Esophagus muscularis mucosa (tissue), 4 donors: Measurements from ENCODE around the gene ENTPD8. TPM values are rescaled to one million over a fixed set of nuclear protein-coding genes. Genes with fewer than 3 reads are reported as not detected.
"Not testable (repeated sequence)": the region's sequence is repeated elsewhere in the genome, so short reads cannot be mapped to it uniquely, and the experiment has no call there.

ENCODE experiments used
- DNase-seq: peaks from one replicate; pipeline ENCODE4 v3.0.0-alpha.2; 2017; ENCODE audit errors: extremely low spot score
- H3K27ac ChIP-seq, 4 donors: fragments of 200-600 bp; sonication (generic); replicated peaks in 1 of 4; 1 replicate in 3 of 4; 2 replicates in 1 of 4; pipeline ENCODE4 v1.5.1; 2016 to 2019; ENCODE audit warnings: mild to moderate bottlenecking in 1 of 4
- H3K27me3 ChIP-seq, 4 donors: fragments of 200-600 bp; sonication (generic); one replicate each; pipeline versions ENCODE4 v1.5.1 to v1.6.0; 2016 to 2019
- H3K36me3 ChIP-seq, 4 donors: fragments of 200-600 bp; sonication (generic); one replicate each; pipeline ENCODE4 v1.5.1; 2016 to 2019
- H3K4me1 ChIP-seq, 4 donors: fragments of 200-600 bp; sonication (generic); one replicate each; pipeline ENCODE4 v1.5.1; 2016 to 2019
- H3K4me3 ChIP-seq, 4 donors: fragments of 200-600 bp; sonication (generic); 1 replicate in 2 of 4; 2 replicates in 2 of 4; pipeline ENCODE4 v1.5.1; 2016 to 2019; ENCODE audit warnings: mild to moderate bottlenecking in 4 of 4, moderate library complexity in 1 of 4
- H3K9me3 ChIP-seq, 4 donors: fragments of 200-600 bp; sonication (generic); 1 replicate in 3 of 4; 2 replicates in 1 of 4; pipeline ENCODE4 v1.5.1; 2016 to 2019
- EP300 ChIP-seq: sonication (generic); formaldehyde crosslinking; IDR thresholded peaks from one replicate; pipeline ENCODE4 v1.6.1; 2017; ENCODE audit warnings: antibody characterized with exemption
- POLR2A ChIP-seq: fragments of 450-650 bp; IDR thresholded peaks from one replicate; pipeline ENCODE4 v1.6.1; 2017; ENCODE audit warnings: antibody characterized with exemption, moderate library complexity, mild to moderate bottlenecking, low read depth
- POLR2AphosphoS5 ChIP-seq, 2 donors: sonication (generic); formaldehyde crosslinking; IDR thresholded peaks; one replicate each; pipeline ENCODE4 v1.6.1; 2017; ENCODE audit warnings: antibody characterized with exemption in 2 of 2
- WGBS: methylation state at CpG from one replicate; pipeline ENCODE4 v1.1.5; 2018; 5-methylcytosine and 5-hydroxymethylcytosine counted together
- intact Hi-C: fragments of 100-400 bp; cut with DNase I; formaldehyde crosslinking; loops from one replicate; pipeline ENCODE4 v1.15.1; 2023
- total RNA-seq, 4 donors: library from RNA; depleted of rRNA; stranded (reverse); fragments of >200 nt; gene quantifications; one replicate each; pipeline versions ENCODE4 v1.1.0 to v1.2.1, GENCODE V29; 2016
- TF ChIP-seq, protein P1 (sequence below), 3 experiments: fragments of 200-600 bp in 2 of 3; fragments of 450-650 bp in 1 of 3; sonication (generic) in 2 of 3; IDR thresholded peaks; one replicate each; pipeline ENCODE4 v1.5.1; 2017 to 2019; ENCODE audit warnings: antibody characterized with exemption in 3 of 3, mild to moderate bottlenecking in 2 of 3, moderate library complexity in 1 of 3

ENTPD8 gene
- total RNA-seq, 4 donors from 2014 or later, result not detected

DNA sequence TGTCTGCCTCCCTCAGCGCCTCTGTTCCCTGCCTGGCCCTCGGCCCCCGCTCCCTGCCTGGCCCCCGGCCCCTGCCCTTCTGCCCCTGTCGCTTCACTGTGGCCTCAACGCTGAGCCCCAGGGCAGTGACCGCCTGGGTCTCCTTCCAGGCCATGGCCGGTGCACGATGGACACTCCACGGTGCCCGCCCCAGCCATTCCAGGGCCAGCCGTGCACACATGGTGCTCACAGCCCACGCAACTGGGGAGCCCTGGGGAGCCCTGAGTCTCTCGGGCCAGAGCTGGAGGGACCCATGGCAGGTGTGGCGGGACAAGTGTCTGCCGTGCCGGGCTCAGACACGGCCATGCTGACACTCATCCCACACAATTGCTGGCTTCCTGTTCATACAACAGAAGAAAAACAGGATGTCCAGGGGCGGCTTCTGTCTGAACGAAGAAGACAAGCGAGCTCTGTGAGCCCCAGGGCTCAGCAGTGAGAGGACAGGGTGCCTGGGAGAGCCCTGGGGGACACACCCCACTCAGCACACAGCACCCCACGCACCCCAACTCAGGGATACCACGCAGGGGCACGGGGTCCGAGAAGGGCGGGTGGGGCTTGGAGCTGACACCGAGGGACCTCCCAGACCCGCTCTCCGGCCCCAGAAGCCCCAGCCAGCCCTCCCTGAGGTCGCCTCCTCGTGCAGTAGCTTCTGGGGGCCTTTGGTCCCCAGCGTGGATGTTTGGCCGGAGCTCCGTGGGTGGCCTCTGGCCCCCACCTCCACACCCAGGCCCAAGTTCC is 53.9 kb downstream of the ENTPD8 start:
- Histone ChIP-seq H3K4me3 (no peak overlapping the region), H3K27ac (peak overlapping the region in 3 of 4 donors; percentile 44 to 68 (median 62)), H3K27me3 (no peaks in the 10 kb centered on the region), H3K36me3 (peaks cover 0 to 45% (median 24%) of the 10 kb centered on the region in 4 donors), H3K9me3 (no peaks in the 10 kb centered on the region), H3K4me1 (peaks cover 14 to 19% (median 15%) of the 10 kb centered on the region in 4 donors)
- intact Hi-C loops, result no loop called here
- WGBS, result 51% methylated on average over 21 of the region's 34 CpGs
- TF ChIP-seq POLR2A (no peak), EP300 (no peak), POLR2AphosphoS5 (IDR thresholded peaks at IDR 0.05) (no peak)
- TF ChIP-seq, protein P1, sequence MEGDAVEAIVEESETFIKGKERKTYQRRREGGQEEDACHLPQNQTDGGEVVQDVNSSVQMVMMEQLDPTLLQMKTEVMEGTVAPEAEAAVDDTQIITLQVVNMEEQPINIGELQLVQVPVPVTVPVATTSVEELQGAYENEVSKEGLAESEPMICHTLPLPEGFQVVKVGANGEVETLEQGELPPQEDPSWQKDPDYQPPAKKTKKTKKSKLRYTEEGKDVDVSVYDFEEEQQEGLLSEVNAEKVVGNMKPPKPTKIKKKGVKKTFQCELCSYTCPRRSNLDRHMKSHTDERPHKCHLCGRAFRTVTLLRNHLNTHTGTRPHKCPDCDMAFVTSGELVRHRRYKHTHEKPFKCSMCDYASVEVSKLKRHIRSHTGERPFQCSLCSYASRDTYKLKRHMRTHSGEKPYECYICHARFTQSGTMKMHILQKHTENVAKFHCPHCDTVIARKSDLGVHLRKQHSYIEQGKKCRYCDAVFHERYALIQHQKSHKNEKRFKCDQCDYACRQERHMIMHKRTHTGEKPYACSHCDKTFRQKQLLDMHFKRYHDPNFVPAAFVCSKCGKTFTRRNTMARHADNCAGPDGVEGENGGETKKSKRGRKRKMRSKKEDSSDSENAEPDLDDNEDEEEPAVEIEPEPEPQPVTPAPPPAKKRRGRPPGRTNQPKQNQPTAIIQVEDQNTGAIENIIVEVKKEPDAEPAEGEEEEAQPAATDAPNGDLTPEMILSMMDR (IDR thresholded peaks at IDR 0.05), result no peak
- no peak for DNase-seq

DNA sequence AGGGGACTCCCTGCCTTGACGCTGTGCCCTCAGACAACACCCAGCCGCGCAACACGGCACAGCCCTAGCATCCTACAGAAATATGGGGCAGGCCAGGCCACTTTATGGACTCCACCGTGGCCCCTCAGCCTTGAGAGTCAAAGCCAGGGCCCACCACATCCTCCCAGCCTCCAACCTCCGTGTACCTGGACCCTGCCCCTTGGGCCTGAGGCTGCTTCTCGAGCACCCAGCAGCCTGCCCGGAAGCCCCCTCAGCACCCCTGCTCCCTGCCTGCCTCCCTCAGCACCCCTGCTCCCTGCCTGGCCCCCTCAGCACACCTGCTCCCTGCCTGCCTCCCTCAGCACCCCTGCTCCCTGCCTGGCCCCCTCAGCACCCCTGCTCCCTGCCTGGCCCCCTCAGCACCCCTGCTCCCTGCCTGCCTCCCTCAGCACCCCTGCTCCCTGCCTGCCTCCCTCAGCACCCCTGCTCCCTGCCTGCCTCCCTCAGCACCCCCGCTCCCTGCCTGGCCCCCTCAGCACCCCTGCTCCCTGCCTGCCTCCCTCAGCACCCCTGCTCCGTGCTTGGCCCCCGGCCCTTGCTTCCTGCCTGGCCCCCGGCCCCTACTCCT is 54.5 kb downstream of the ENTPD8 start:
- H3K9me3 ChIP-seq, H3K4me3 ChIP-seq, H3K27me3 ChIP-seq, intact Hi-C loops, DNase-seq: not testable (repeated sequence)
- peaks cover 0 to 38% (median 20%) of the 10 kb centered on the region in 4 donors for H3K36me3 ChIP-seq
- peak overlapping the region in 2 of 4 donors; percentile 62 to 68 for H3K27ac ChIP-seq
- peaks cover 14 to 19% (median 15%) of the 10 kb centered on the region in 4 donors for H3K4me1 ChIP-seq
- WGBS, result 79% methylated on average over 8 of the region's 12 CpGs

DNA sequence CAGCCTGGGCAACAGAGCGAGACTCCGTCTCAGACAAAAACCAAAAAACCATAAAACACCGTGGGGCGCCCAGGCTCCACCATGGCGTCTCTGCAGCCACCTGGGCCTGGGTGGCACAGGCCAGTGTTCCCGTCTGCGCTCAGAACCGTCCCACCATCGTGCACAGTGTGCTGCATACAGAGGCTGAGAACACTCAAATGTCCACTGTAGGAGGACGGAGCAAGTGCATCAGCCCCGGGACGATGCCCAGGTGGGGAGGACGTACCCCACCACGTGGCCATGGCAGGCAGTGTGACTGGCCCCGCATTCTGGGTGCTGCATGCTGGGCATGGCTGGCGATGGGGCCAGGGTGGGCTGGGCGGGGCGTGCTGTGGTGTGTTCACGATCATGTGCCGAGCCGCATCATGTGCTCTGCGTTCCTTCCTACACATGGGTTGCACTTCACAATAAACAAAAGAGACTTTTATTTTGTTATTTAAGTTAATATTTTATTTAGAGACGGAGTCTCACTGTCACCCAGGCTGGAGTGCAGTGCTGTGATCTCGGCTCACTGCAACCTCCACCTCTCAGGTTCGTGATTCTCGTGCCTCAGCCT is 56.0 kb downstream of the ENTPD8 start:
- H3K9me3 ChIP-seq, result no peaks in the 10 kb centered on the region
- no peak overlapping the region for H3K4me3 ChIP-seq
- DNase-seq, result no peak
- H3K36me3 ChIP-seq, result peaks cover 0 to 27% (median 16%) of the 10 kb centered on the region in 4 donors
- 94% methylated on average over 20 of the region's 26 CpGs for WGBS
- H3K4me1 ChIP-seq, result peaks cover 14 to 19% (median 15%) of the 10 kb centered on the region in 4 donors
- H3K27ac ChIP-seq, result no peak overlapping the region
- intact Hi-C loops, result no loop called here
- no peaks in the 10 kb centered on the region for H3K27me3 ChIP-seq
- TF ChIP-seq, protein P1 (IDR thresholded peaks at IDR 0.05), result no peak
- TF ChIP-seq EP300, result no peak
- no peak for TF ChIP-seq POLR2A
- no peak for TF ChIP-seq POLR2AphosphoS5 (IDR thresholded peaks at IDR 0.05)

Other genes with a start within 250 kb of the ENTPD8 start
- gene TPRN, start 240.6 kb downstream of the ENTPD8 start, total RNA-seq, result 10 to 100 TPM in 1 of 4 donors, 1 to 10 TPM in 3; 4.1 to 12.6 (median 7.7) TPM
- 10 to 100 TPM; 28.8 to 45.8 (median 34.8) TPM for gene TMEM203, start 235.7 kb downstream of the ENTPD8 start, total RNA-seq
- gene NDOR1, start 235.7 kb downstream of the ENTPD8 start, total RNA-seq, result 10 to 100 TPM in 1 of 4 donors, 1 to 10 TPM in 3; 6.5 to 12.3 (median 8.0) TPM
- 1 to 10 TPM; 1.2 to 4.2 (median 2.4) TPM for gene RNF208, start 219.1 kb downstream of the ENTPD8 start, total RNA-seq
- under 1 TPM in 3 of 4 donors, not detected in 1; 0.33 to 0.45 (median 0.40) TPM for gene CYSRT1, start 216.2 kb downstream of the ENTPD8 start, total RNA-seq
- gene RNF224, start 213.9 kb downstream of the ENTPD8 start, total RNA-seq, result not detected
- not detected for gene SLC34A3, start 210.5 kb downstream of the ENTPD8 start, total RNA-seq
- 100 to 1,000 TPM; 227 to 469 (median 304) TPM for gene TUBB4B, start 200.1 kb downstream of the ENTPD8 start, total RNA-seq
- gene STPG3, start 190.1 kb downstream of the ENTPD8 start, total RNA-seq, result not detected
- gene NELFB, start 186.0 kb downstream of the ENTPD8 start, total RNA-seq, result 10 to 100 TPM; 26.6 to 73.2 (median 48.8) TPM
- 1 to 10 TPM; 5.0 to 9.2 (median 7.3) TPM for gene TOR4A, start 163.6 kb downstream of the ENTPD8 start, total RNA-seq
- 10 to 100 TPM in 1 of 4 donors, 1 to 10 TPM in 3; 2.9 to 10.3 (median 7.2) TPM for gene NRARP, start 139.1 kb downstream of the ENTPD8 start, total RNA-seq
- 10 to 100 TPM in 3 of 4 donors, 1 to 10 TPM in 1; 8.3 to 22.3 (median 14.2) TPM for gene EXD3, start 18.2 kb downstream of the ENTPD8 start, total RNA-seq
- gene NOXA1, start 18.0 kb downstream of the ENTPD8 start, total RNA-seq, result 1 to 10 TPM; 2.1 to 4.0 (median 3.0) TPM
- gene NSMF, start 18.0 kb upstream of the ENTPD8 start, total RNA-seq, result 10 to 100 TPM; 41.9 to 71.0 (median 58.9) TPM
- 1 to 10 TPM; 3.0 to 6.2 (median 4.0) TPM for gene PNPLA7, start 109.0 kb upstream of the ENTPD8 start, total RNA-seq
- gene MRPL41, start 110.5 kb upstream of the ENTPD8 start, total RNA-seq, result 10 to 100 TPM; 59.8 to 83.8 (median 78.2) TPM
- 10 to 100 TPM; 19.9 to 27.8 (median 24.8) TPM for gene DPH7, start 137.6 kb upstream of the ENTPD8 start, total RNA-seq
- gene ZMYND19, start 149.2 kb upstream of the ENTPD8 start, total RNA-seq, result 10 to 100 TPM; 10.4 to 18.3 (median 13.7) TPM
- gene ARRDC1, start 164.3 kb upstream of the ENTPD8 start, total RNA-seq, result 10 to 100 TPM; 16.6 to 28.2 (median 21.7) TPM
- 10 to 100 TPM; 71.6 to 78.2 (median 74.2) TPM for gene EHMT1, start 177.6 kb upstream of the ENTPD8 start, total RNA-seq